GM19468 (cell line): ENCODE measurements around the gene USF3.
A peak's percentile ranks its signal among the peaks of the same experiment; 100 is the strongest.

ENCODE experiments used
- ATAC-seq: cut with Tn5 transposase; IDR thresholded peaks from one replicate; pipeline ENCODE4 v1.9.1; 2021; ENCODE audit warnings: mild to moderate bottlenecking, moderate library complexity, moderate number of reproducible peaks; ENCODE audit not compliant: unreplicated experiment; ENCODE audit errors: extremely low read depth

The USF3 gene

GRCh38 chr3:113707835-113708234, 11.4 kb upstream of the USF3 start:
- no peak for ATAC-seq

DNA sequence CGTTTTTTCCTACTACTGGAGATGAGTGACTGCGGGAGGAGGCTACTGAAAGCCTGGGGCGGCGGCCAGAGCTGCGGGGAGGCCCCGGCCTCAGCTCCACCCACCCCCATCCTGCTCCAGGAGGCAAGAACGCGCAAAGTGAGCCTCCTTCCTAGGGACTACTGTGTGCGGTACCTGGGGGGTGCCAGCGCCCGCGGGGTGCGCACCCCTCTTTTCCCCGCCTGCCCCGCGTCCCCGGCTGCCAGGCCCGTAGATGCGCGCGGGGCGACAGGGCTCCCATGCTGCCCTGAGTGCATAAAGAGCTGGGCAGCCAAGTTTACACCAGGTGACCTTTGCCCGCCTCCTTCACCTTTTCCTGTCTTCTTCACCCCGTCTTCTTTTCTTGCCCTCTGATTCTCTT, 2.5 kb upstream of the USF3 start:
- ATAC-seq = no peak

GRCh38 chr3:113698213-113698742, 1.8 kb upstream of the USF3 start:
- ATAC-seq = no peak

DNA sequence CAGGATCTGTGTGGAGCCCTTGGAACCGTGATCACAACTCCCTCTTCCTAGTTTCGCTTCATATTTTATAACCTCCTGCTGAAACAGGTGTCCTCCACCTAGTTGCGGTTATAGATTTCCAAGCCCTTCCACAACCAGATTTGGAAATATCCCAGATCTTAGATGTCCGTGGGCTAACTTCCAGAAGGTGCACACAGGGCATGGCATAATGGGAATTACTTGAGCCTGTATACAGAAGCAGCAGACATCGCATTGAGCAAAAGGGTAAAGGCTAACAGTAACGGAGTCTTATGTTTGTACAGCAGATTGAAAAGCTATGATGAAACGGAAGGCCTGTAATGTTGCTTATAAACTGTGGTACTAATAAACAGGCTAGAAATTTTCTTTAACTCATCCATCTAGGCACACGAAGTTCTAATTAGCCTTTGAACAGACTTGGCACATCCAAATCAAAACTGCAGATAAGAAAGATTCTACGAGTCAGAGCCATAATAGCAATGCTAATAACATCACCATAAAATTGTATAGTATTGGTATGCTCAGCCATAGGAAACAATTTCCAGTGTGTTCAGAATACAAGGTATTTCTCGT, 1.2 kb upstream of the USF3 start:
- ATAC-seq = no peak

- ATAC-seq = peak; percentile 93
These were observed 437 bp upstream of the USF3 start for GRCh38 chr3:113696658-113697499.

DNA sequence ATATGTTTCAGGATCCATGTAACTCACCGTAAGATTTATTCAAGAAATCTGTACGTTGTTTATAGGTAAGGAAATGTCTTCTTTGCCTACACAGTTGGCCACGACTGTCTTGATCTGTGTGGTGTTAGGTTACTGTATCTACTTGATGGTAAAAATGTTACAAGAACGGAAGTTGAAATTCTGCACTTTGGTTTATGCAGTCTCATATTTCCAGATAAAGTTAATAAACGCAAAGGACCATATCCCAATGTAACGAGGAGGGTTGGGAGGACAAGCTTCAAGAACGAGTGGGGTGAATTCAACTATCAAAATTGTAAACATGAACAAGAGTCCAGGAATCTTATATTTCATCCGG, 1.0 kb downstream of the USF3 start:
- no peak for ATAC-seq

- ATAC-seq = no peak
These were observed 6.0 kb downstream of the USF3 start for GRCh38 chr3:113690482-113690881.

DNA sequence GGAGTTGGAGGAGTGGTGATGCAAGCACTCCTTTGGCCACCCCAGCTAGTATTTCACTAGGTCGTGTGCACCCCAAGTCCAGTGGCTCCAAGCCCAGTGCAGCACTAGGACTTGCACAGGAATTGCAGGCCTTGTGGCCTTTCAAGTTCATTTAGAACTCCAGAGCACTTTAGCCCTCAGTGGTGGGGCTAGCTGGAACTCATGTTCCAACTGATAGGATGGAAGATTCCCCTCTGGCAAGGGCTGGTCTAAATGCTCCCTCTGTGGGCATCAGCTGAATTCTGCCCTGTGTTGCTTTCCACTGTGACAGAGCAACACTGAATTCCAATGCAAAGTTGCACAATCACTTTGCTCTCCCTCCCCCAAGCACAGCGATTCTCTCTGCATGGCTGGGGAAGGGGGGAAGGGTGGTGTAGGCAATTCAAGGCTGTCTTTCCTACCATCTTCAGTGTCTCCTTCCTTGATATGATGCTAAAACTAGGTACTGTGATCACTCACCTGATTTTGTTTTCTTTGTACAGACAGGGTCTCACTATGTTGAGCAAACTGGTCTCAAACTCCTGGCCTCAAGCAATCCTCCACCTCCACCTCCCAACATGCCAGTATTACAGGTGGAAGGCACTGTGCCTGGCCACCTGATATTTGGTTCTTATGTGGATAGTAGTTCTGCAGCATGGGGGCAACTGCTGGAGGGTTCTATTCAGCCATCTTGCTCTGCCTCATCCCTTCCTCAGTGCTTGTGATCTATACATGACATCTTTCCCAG, 10.3 kb downstream of the USF3 start:
- ATAC-seq = no peak

DNA sequence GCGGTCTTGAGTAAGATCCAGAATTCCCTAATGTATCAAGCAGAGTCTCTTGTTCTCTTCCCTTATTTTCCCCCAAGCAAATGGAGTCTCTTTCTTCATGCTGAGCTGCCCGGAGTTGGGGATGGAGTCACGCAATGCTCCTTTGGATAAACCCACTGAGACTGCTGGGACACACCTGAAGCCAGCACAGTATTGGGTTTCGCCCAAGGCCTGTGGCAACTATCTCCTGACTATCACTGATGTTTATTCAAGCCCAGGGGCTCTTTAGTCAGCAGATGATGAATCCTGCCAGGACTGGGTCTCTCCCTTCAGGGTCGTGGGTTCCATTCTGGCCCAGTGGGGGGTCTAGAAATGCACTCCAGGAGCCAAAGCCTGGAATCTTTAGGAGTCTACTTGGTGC, 11.3 kb downstream of the USF3 start:
- ATAC-seq = no peak

DNA sequence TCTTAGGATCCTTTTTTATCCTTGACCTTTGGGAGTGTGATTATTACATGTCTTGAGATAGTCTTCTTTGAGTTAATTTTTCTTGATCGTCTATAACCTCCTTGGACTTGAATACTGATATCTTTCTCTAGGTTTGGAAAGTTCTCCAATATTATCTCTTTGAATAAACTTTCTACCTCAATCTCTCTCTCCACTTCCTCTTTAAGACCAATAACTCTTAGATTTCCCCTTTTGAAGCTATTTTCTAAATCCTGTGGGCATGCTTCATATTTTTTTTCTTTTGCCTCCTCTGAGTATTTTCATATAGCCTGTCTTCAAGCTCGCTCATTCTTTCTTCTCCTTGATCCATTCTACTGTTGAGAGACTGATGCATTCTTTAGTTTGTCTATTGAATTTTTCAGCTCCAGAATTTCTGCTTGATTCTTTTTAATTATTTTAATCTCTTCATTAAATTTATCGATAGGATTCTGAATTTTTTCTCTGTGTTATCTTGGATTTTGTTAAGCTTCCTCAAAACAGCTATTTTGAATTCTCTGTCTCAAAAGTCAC, 12.1 kb downstream of the USF3 start:
- no peak for ATAC-seq

DNA sequence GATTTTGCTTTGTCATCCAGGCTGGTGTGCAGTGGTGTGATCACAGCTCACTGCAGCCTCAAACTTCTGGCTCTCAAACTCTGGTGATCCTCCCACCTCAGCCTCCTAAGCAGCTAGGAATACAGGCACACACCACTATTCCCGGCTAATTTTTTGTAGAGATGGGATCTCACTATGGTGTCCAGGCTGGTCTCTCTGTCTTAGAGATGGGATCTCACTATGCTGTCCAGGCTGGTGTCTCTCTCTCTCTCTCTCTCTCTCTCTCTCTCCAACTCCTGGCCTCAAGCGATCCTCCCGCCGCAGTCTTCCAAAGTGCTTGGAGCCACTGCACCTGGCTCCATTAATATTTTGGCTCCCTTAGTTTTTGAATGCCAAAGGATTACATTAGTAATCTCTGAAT, 17.7 kb downstream of the USF3 start:
- ATAC-seq = no peak

DNA sequence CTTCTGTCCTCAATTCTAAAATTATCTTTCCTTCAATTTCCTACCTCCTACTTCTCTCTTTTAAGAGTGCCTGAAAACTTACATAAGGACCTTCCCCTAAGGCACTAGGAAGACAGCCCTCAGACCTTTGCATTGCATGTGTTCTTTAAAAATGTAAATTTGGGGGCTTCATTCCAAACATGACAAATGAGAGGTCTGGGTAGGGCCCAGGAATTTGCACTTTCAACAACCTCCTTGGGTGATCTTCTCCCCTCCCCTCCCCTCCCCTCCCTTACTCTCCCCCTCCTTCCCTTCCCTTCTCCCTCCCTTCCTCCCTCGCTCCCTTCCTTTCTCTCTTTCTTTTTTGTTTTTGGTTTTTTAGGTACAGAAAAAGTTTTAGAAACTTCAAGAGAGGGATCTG, 18.7 kb downstream of the USF3 start:
- no peak for ATAC-seq

DNA sequence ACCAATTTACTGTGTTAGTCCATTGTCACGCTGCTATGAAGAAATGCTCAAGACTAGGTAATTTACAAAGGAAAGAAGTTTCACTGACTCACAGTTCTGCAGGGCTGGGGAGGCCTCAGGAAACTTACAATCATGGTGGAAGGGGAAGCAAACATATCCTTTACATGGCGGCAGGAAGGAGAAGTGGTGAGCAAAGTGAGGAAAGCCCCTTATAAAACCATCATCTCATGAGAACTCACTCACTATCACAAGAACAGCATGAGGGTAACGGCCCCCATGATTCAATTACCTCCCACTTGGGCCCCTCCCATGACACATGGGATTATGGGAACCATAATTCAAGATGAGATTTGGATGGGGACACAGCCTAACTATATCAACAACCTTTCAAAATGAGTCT, 20.2 kb downstream of the USF3 start:
- ATAC-seq = no peak

- no peak for ATAC-seq
These were observed 22.8 kb downstream of the USF3 start for GRCh38 chr3:113673593-113673992.

GRCh38 chr3:113668015-113668414, 28.4 kb downstream of the USF3 start:
- no peak for ATAC-seq

DNA sequence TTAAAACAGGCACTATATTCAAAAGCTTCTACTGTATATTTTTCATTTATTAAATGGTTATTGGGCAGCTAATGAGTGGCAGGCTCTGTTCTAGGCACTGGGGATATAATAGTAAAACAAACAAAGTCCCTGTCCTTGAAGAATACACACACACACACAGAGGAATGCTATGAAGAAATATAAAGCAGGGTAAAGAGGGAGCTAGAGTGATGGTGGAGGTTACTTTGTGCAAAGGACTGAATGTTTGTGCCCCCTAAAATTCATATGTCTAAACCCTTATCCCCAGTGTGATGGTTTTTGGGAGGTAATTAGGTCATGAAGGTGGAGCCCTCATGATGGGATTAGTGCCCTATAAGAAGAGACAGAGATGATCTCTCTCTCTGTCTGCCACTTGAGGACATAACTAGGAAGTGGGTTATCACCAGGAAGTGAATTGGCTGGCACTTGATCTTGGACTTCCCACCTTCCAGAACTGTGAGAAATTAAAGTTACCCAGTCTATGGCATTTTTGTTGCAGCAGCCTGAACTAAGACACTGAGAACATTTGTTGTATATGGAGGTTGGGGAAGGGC, 31.8 kb downstream of the USF3 start:
- no peak for ATAC-seq

DNA sequence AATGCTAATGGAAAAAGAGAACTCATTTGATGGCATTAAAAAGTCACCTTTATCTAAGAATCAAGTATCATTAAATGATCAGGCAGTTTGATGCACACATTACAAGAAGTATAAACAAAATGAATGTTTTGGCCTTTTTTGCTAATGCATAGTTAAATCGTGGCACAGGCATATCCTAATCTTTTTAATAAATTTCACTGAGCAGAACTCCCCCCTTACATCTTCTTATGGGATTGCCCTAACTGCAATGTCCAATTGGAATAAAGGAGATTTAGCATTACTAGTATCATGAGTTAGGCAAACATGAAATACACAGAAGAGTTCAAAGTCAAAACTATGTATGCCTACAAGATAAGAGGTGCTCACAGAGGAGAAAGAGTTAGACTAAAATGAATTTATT, 32.7 kb downstream of the USF3 start:
- no peak for ATAC-seq

GRCh38 chr3:113663324-113663750, 33.1 kb downstream of the USF3 start:
- ATAC-seq = no peak

GRCh38 chr3:113662824-113663223, 33.6 kb downstream of the USF3 start:
- no peak for ATAC-seq

GRCh38 chr3:113660896-113661295, 35.5 kb downstream of the USF3 start:
- ATAC-seq = no peak
